ENCODE results near the gene HOXB13.

Gene HOXB13

DNA sequence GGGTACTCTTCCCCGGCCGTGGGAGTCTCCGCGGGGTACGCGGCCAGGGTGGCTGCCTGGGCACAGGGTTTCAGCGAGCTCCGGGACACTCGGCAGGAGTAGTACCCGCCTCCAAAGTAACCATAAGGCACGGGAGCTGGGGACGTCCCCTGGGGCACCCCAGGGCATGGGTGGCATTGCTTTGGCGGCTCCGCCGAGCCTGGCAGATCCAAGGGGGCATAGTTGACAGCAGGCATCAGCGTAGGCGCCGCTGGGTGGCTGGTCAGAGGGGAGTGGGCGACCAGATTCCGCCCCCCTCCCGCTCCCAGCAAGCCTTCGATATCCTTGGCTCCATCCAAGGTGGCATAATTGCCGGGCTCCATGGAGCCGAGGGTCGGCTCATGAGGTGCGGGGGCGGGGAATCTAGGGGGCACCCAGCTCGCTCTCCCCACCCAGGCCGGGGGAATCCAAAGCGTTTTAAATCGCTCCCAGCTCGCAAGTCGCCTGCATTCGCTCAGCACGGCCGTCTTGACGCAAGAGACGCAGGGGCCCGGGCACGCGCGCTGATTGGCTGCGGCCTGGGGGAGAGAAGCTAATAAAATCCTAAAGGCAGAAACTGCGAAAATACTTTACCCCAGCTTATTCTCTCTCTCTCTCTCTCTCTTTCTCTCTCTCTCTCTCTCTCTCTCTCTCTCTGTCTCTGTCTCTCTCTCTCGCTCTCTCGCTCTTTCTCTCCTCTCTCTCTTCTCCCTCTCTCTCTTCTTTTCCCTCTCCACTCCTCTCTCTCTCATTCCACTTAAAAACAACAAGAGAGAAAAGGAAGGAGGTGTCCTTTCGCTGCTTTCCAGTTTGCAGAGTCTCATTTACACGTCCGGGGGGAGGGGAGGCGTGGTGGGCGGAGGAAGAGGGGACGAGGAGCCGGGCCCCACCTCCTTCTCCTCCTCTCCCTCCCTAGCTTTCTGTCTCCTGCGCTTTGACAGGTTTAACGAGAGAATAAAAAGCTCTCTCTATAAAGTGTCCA lies at the start of gene HOXB13:
Gene HOXB13, minus strand, starts transcription at position 519 of the 1,000 bp plus-strand sequence. Its CDS starts 157 bp downstream, at position 362.
- DNase-seq (ENCODE audit: low read depth) = no peak
- TF ChIP-seq CTCF (conservative IDR thresholded peaks at IDR 0.05; ENCODE audit: low read depth, low read length) = no peak

GRCh38 chr17:48776602-48777001 lies 48.1 kb upstream of the HOXB13 start:
- no peak overlapping the region for H3K4me3 ChIP-seq (ENCODE audit: low read depth, low read length)
- no peak for TF ChIP-seq CTCF (conservative IDR thresholded peaks at IDR 0.05; ENCODE audit: low read depth, low read length)
- no peak for DNase-seq (ENCODE audit: low read depth)

More for the DNA sequence above, at the start of gene HOXB13:
- no peak within 1 kb of the TSS for H3K4me3 ChIP-seq (ENCODE audit: low read depth, low read length)

DNA sequence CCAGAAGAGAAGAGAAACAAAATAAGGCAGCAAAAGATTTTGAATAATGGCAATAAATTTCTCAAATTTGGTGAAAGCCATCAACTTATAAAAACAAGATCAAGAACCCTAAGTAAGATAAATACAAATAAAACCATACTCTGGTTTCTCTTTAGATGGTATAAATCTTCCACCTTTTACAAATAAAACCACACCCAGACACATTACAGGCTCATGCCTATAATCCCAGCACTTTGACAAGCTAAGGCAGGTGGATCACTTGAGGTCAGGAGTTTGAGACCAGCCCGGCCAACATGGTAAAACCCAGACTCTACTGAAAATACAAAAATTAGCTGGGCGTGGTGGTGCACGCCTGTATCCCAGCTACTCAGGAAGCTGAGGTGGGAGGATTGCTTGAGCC lies 44.7 kb upstream of the HOXB13 start:
- no peak overlapping the region for H3K4me3 ChIP-seq (ENCODE audit: low read depth, low read length)
- DNase-seq (ENCODE audit: low read depth) = no peak
- TF ChIP-seq CTCF (conservative IDR thresholded peaks at IDR 0.05; ENCODE audit: low read depth, low read length) = no peak

DNA sequence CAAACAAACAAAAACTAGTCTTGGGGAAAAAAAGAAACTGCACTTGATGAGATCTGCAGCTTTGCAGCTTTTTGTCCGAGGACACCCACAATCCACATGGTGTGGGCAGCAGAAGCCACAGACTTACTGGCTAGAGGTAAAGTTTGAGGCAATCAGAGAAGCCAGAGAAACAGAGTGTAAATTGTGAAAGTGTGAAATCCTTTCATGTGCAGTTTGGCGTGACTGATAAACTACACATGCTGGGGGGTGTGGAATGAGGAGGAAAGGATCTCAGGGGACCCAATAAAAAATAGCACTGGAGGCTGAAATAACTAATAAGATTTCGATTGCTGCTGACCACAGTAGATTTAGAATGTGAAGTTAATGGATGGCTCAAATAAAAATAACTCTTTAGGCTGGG lies 42.4 kb upstream of the HOXB13 start:
- no peak for TF ChIP-seq CTCF (conservative IDR thresholded peaks at IDR 0.05; ENCODE audit: low read depth, low read length)
- no peak overlapping the region for H3K4me3 ChIP-seq (ENCODE audit: low read depth, low read length)
- DNase-seq (ENCODE audit: low read depth) = no peak

- H3K4me3 ChIP-seq (ENCODE audit: low read depth, low read length) = no peak overlapping the region
- DNase-seq (ENCODE audit: low read depth) = no peak
- TF ChIP-seq CTCF (conservative IDR thresholded peaks at IDR 0.05; ENCODE audit: low read depth, low read length) = no peak
Measured at GRCh38 chr17:48769009-48769675, 40.6 kb upstream of the HOXB13 start.

- no peak overlapping the region for H3K4me3 ChIP-seq (ENCODE audit: low read depth, low read length)
- no peak for DNase-seq (ENCODE audit: low read depth)
- no peak for TF ChIP-seq CTCF (conservative IDR thresholded peaks at IDR 0.05; ENCODE audit: low read depth, low read length)
Measured at GRCh38 chr17:48767263-48767774, 38.8 kb upstream of the HOXB13 start.

Data from choroid plexus epithelial cell (primary cell).